ENCODE measurements around the gene RIMKLA.

RIMKLA gene, protein sequence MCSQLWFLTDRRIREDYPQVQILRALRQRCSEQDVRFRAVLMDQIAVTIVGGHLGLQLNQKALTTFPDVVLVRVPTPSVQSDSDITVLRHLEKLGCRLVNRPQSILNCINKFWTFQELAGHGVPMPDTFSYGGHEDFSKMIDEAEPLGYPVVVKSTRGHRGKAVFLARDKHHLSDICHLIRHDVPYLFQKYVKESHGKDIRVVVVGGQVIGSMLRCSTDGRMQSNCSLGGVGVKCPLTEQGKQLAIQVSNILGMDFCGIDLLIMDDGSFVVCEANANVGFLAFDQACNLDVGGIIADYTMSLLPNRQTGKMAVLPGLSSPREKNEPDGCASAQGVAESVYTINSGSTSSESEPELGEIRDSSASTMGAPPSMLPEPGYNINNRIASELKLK

GRCh38 chr1:42380586-42381279, at the start of gene RIMKLA:
TSS of gene RIMKLA (plus strand) at chr1:42380792. CDS start at chr1:42380935, 143 bp downstream.
- DNase-seq: peak; percentile 40 to 77

DNA sequence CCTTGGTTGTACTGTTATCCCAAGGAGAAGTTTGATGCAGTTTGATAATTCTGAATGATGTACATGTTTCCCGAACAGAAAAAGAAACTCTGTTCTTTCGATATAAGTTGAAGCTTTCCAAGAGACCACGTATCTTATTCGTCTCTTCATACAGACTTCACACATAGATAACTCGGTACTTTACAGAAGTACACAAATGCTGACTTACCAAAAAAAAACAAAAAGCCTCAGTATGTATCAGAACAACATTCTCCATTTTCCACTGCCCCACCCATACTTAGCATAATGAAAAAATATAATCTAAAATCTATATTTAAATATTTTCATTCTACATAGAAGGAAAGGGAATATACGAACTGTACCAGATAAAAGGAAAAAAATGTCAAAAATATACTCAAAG, 47.7 kb upstream of the RIMKLA start:
- no peak for DNase-seq

DNA sequence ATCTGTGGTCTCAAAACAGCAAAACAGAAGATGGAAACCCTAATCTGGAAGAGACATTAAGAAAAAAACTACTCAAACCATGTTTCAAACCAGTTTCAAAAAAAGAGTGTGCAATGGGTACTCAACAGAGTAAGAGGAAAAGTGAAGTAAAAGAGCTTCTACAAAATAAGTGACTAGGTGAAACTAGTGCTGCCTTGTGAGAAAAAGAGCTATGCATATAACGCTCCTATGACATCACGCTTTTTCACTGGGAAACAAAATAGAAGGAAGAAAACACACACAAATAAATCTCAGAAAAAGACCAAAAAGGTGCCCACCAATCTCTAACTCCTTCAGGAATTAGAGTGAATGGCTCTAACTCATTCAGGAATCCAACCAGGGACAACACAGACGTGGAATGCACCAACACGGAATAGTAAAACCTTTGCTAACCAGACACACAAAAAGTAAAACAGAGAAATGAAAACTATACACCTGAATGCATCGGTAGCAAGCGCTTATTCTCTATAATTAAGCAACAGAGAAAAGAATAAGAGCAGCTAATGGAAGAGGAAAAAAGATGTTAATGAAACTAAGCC, 46.8 kb upstream of the RIMKLA start:
- no peak for DNase-seq

GRCh38 chr1:42334240-42335049, 46.1 kb upstream of the RIMKLA start:
- no peak for DNase-seq

DNA sequence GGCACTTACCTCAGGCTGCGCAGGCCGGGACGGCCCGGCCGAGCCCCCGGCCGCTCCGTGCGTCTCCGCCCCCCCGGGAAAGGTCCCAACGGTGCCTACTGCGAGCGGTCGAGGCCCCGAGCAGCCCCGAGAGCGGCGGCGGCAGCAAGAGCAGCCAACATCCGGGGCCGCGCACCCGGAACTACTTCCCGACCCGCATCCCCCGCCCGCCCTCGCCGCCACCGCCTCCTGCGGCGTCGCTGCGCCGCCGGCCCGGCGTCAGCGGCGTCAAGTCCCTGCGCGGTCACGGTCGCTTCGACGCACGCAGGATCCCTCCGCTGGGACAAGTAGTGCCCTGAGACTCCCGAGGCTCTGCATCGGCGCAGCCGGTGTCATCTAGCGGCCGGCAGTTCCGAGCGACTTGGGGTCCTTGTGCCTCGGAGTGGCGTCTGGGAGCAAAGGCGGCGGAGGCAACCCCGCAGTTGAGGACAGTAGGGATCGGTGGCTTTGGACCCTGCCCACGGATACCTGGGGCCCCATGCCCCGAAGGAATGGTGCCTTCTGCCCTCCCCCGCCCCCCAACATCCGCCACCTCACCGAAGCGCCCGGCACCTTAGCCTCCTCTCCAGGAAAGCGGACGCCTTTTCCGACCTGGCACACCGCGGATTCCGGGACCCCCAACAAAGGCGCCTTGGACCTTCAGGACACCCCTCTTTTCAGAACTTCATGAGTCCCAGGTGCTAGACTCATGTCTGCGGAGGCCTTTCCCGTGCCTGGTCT, 45.4 kb upstream of the RIMKLA start, which contains the start of gene FOXJ3:
TSS of gene FOXJ3 (minus strand) at position 186 of the 759 bp plus-strand sequence. CDS start 24,142 bp downstream, outside the sequence.
- peak; percentile 77 to 93 for DNase-seq

- peak in 1 of 2 experiments; percentile 33 for DNase-seq
Measured at GRCh38 chr1:42335809-42336518, 44.6 kb upstream of the RIMKLA start.

- DNase-seq: no peak
Measured at GRCh38 chr1:42336978-42337377, 43.6 kb upstream of the RIMKLA start.

- DNase-seq: peak; percentile 75 to 90
Measured at GRCh38 chr1:42340093-42340492, 40.5 kb upstream of the RIMKLA start.

DNA sequence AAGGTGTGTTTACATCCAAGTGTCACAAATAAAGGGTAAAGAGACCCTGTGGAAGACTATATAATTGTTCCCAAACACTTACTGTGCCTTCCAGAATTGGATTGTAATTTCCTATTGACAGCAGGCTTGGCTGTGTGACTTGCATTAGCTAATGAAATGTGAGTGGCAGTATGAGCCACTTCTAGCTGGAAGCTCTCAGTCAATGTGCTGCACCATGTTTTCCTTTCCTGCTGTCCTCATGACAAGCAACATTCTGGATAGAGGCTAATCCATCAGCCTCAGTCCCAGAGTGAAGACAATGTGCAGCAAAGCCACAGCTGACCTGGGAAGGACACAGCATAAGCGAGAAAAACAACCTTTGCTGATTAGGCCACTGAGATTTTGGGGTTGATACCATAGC, 39.7 kb upstream of the RIMKLA start:
- DNase-seq: peak; percentile 34 to 50

- no peak for DNase-seq
Measured at GRCh38 chr1:42343049-42343448, 37.5 kb upstream of the RIMKLA start.

DNA sequence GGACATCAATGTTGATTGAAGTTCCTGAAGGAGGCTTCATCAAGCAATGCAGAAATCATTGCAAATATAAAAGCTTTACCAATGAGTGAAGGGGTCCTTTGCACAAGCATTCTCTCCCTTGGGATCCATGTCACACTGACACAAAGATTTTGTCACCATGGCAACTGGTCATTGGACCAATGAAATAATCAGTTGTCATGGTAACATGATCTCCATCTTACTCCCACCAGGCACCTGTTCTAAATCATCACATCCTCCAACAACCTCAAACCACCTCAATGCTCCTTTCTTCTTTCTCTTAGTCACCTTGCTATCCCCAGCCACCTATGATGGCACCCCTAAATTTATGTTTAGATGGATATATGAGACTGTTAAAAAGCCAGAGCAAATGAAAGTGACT, 32.1 kb upstream of the RIMKLA start:
- DNase-seq: peak in 1 of 2 experiments; percentile 16

- no peak for DNase-seq
Measured at GRCh38 chr1:42350086-42350485, 30.5 kb upstream of the RIMKLA start.

GRCh38 chr1:42358791-42359190, 21.8 kb upstream of the RIMKLA start:
- no peak for DNase-seq

DNA sequence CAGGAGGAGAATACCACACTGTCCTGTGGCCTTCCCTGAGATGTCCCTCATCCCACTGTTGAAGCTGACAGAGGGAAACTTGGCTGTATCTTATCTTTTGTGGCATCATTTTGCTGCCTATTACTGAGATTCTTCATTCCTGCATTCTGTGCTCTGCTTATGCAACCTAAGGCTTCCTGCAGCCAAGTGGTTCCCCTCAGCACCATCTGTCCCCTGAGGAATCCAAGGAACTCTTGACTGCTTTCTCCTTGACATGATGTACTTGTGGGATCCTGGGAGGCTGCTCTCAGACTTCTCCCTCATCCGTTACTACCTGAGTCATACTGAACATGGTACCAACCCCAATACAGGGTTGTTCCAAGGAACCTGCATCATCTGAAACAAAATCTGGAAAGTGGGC, 21.1 kb upstream of the RIMKLA start:
- no peak for DNase-seq

DNA sequence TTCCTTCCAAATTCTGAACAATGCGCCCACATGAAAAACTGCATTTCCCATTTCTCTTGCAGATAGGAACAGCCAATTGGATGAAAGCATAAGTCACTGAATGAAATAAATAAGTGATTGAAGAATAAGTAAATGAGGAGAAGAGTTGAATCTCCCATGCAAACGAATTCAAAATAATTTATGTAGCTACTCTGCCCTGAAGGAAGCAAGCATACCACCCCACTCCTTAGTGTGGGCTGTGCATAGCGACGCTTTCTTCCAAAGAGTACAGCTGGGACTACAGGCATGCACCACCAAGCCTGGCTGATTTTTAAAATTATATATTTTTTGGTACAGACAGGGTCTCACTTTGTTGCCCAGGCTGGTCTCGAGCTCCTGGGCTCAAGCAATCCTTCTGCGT, 16.5 kb upstream of the RIMKLA start:
- no peak for DNase-seq

GRCh38 chr1:42364542-42364941, 16.1 kb upstream of the RIMKLA start:
- DNase-seq: no peak

- no peak for DNase-seq
Measured at GRCh38 chr1:42365118-42365517, 15.5 kb upstream of the RIMKLA start.

DNA sequence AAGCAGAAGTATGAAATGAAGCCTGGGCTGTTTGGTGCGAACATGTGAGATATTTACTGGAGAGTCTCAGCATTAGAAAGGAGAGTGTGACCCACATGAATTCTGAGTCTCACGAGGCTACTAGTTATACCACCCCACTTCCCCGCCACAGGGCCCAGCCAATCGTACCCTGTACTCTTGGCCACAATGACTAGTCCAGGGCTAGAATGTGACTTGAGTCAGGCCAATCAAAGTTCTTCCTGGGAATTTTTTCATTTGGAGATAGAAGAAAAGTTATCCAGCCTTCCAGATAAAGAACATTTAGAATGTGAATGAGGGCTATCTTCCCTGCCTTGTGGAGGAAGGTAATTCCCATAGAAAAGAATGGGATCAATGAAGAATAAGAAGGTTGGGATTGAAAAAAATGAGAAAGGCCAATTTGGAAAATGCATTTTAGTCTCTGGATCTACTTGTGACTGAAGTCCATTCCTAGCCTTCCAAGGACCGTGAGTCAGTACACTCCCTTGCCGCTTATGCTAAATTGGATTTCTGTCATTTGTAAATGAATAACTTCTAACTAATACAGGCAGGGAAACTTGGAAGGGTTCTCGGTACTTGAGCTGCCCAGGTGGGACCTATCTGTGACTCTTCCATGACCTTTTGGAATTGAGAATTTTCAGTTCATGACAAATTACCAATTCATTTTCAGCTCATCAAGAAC, 12.3 kb upstream of the RIMKLA start:
- no peak for DNase-seq

DNA sequence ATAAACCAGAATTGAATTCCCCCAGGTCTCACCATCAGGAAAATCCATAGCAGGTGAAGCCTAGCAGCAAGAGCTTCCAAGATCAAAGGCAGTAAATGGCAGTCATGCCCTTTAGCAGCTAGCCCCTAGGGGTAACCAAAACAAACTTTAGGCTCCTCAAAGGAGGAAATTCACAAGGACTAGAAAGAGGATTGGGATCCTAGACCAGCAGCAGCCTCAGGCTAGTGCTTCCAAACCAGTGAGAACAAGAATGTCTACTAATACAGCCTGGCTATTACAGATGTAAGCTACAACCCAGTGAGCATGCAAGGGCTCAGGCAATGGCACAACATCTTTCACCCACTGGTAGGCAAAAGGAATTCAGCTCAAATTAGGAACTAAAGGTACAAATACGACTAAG, 11.1 kb upstream of the RIMKLA start:
- DNase-seq: no peak

GRCh38 chr1:42370876-42371549, 9.6 kb upstream of the RIMKLA start:
- no peak for DNase-seq
